Stimulated activated CD8-positive, alpha-beta memory T cell treated with anti-CD3 and anti-CD28 coated beads, Interleukin-15, amount 100 ng/mL, for 24 hours (primary cell): Measurements from ENCODE around the gene CYP19A1.

ENCODE experiments used
- DNase-seq: peaks from one replicate; pipeline ENCODE4 v3.0.0-alpha.2; 2020; ENCODE audit warnings: low read depth

CYP19A1 gene

GRCh38 chr15:51255533-51255932 is 82.9 kb downstream of the CYP19A1 start:
- no peak for DNase-seq

GRCh38 chr15:51253366-51253765 is 85.0 kb downstream of the CYP19A1 start:
- DNase-seq, result no peak

- DNase-seq, result no peak
Measured at GRCh38 chr15:51252671-51253070, 85.7 kb downstream of the CYP19A1 start.

GRCh38 chr15:51251556-51251955 is 86.8 kb downstream of the CYP19A1 start:
- no peak for DNase-seq

GRCh38 chr15:51250217-51251011 is 88.0 kb downstream of the CYP19A1 start:
- DNase-seq, result no peak

- no peak for DNase-seq
Measured at GRCh38 chr15:51245628-51246027, 92.8 kb downstream of the CYP19A1 start.

- DNase-seq, result no peak
Measured at GRCh38 chr15:51244423-51244869, 94.0 kb downstream of the CYP19A1 start.

GRCh38 chr15:51243774-51244173 is 94.6 kb downstream of the CYP19A1 start:
- no peak for DNase-seq

GRCh38 chr15:51240066-51240465 is 98.3 kb downstream of the CYP19A1 start:
- DNase-seq, result no peak

GRCh38 chr15:51237816-51238215 is 100.6 kb downstream of the CYP19A1 start:
- DNase-seq, result no peak

- DNase-seq, result no peak
Measured at GRCh38 chr15:51234176-51234927, 104.0 kb downstream of the CYP19A1 start.

- no peak for DNase-seq
Measured at GRCh38 chr15:51232581-51232980, 105.8 kb downstream of the CYP19A1 start.

GRCh38 chr15:51229907-51230330 is 108.5 kb downstream of the CYP19A1 start:
- no peak for DNase-seq

- no peak for DNase-seq
Measured at GRCh38 chr15:51227940-51228732, 110.3 kb downstream of the CYP19A1 start.

GRCh38 chr15:51226576-51227210 is 111.7 kb downstream of the CYP19A1 start:
- no peak for DNase-seq

GRCh38 chr15:51224428-51224827 is 114.0 kb downstream of the CYP19A1 start:
- DNase-seq, result no peak

GRCh38 chr15:51223771-51224229 is 114.6 kb downstream of the CYP19A1 start:
- no peak for DNase-seq

- DNase-seq, result no peak
Measured at GRCh38 chr15:51218299-51218938, 120.0 kb downstream of the CYP19A1 start.

GRCh38 chr15:51212909-51213308 is 125.5 kb downstream of the CYP19A1 start:
- DNase-seq, result no peak

GRCh38 chr15:51212239-51212638 is 126.2 kb downstream of the CYP19A1 start:
- DNase-seq, result no peak
